Trophoblast cell (in vitro differentiated cells and primary cell): Measurements from ENCODE around the gene ARHGEF10L.
A peak's percentile ranks its signal among the peaks of the same experiment; 100 is the strongest.

ENCODE experiments used
- DNase-seq, 2 donors: peaks; one replicate each; pipeline ENCODE4 v3.0.0-alpha.2; 2016
- H2AFZ ChIP-seq: 2 replicates; pipeline ENCODE4 v1.6.1; 2013; ENCODE audit warnings: low read length, moderate library complexity, mild to moderate bottlenecking; ENCODE audit not compliant: insufficient read depth, poor library complexity
- H2AK5ac ChIP-seq: 2 replicates; pipeline ENCODE4 v1.6.1; 2013; ENCODE audit warnings: mild to moderate bottlenecking, low read length
- H2BK120ac ChIP-seq: 2 replicates; pipeline ENCODE4 v1.6.1; 2013; ENCODE audit warnings: low read length, mild to moderate bottlenecking, moderate library complexity; ENCODE audit not compliant: insufficient read depth, poor library complexity
- H2BK12ac ChIP-seq: 2 replicates; pipeline ENCODE4 v1.6.1; 2013; ENCODE audit warnings: mild to moderate bottlenecking, low read length, moderate library complexity
- H2BK5ac ChIP-seq: 2 replicates; pipeline ENCODE4 v1.6.1; 2013; ENCODE audit warnings: low read length, low read depth, moderate library complexity, mild to moderate bottlenecking; ENCODE audit not compliant: poor library complexity
- H3K14ac ChIP-seq: 2 replicates; pipeline ENCODE4 v1.6.1; 2013; ENCODE audit warnings: mild to moderate bottlenecking, low read length
- H3K18ac ChIP-seq: 2 replicates; pipeline ENCODE4 v1.6.1; 2013; ENCODE audit warnings: mild to moderate bottlenecking, low read length
- H3K23ac ChIP-seq: 2 replicates; pipeline ENCODE4 v1.6.1; 2013; ENCODE audit warnings: low read length
- H3K27ac ChIP-seq: 2 replicates; pipeline ENCODE4 v1.5.1; 2013; ENCODE audit warnings: low read depth, mild to moderate bottlenecking, inconsistent platforms, low read length, moderate library complexity
- H3K27me3 ChIP-seq: 2 replicates; pipeline ENCODE4 v1.6.1; 2013; ENCODE audit warnings: inconsistent platforms, mild to moderate bottlenecking, low read length, moderate library complexity; ENCODE audit not compliant: insufficient read depth
- H3K36me3 ChIP-seq, 2 experiments: 1 replicate in 1 of 2; 2 replicates in 1 of 2; pipeline ENCODE4 v1.6.1; 2013; ENCODE audit warnings: low read length in 2 of 2, mild to moderate bottlenecking in 2 of 2, moderate library complexity in 1 of 2; ENCODE audit not compliant: insufficient read depth in 2 of 2, control insufficient read depth in 1 of 2
- H3K4ac ChIP-seq: 2 replicates; pipeline ENCODE4 v1.6.1; 2013; ENCODE audit warnings: low read depth, mild to moderate bottlenecking, low read length, moderate library complexity
- H3K4me1 ChIP-seq, 2 experiments: 1 replicate in 1 of 2; 2 replicates in 1 of 2; pipeline ENCODE4 v1.6.1; 2013; ENCODE audit warnings: low read length in 2 of 2, mild to moderate bottlenecking in 2 of 2, moderate library complexity in 1 of 2; ENCODE audit not compliant: insufficient read depth in 2 of 2, control insufficient read depth in 1 of 2
- H3K4me2 ChIP-seq: 2 replicates; pipeline ENCODE4 v1.6.1; 2013; ENCODE audit warnings: inconsistent platforms, mild to moderate bottlenecking, low read length, moderate library complexity
- H3K4me3 ChIP-seq: 2 replicates; pipeline ENCODE4 v1.5.1; 2013; ENCODE audit warnings: mild to moderate bottlenecking, low read depth, low read length, inconsistent platforms
- H3K79me1 ChIP-seq: one replicate; pipeline ENCODE4 v1.6.1; 2013; ENCODE audit warnings: low read length
- H3K79me2 ChIP-seq: 2 replicates; pipeline ENCODE4 v1.6.1; 2013; ENCODE audit warnings: low read length, mild to moderate bottlenecking; ENCODE audit not compliant: control insufficient read depth, insufficient read depth, poor library complexity
- H3K9ac ChIP-seq: 2 replicates; pipeline ENCODE4 v1.6.1; 2013; ENCODE audit warnings: mild to moderate bottlenecking, low read length
- H3K9me3 ChIP-seq: 2 replicates; pipeline ENCODE4 v1.6.1; 2013; ENCODE audit warnings: low read depth, mild to moderate bottlenecking, control low read depth, inconsistent platforms, low read length; ENCODE audit not compliant: insufficient read depth
- H4K12ac ChIP-seq: 2 replicates; pipeline ENCODE4 v1.6.1; 2013; ENCODE audit warnings: low read depth, mild to moderate bottlenecking, low read length, moderate library complexity
- H4K8ac ChIP-seq: 2 replicates; pipeline ENCODE4 v1.6.1; 2013; ENCODE audit warnings: low read depth, mild to moderate bottlenecking, low read length, moderate library complexity
- H4K91ac ChIP-seq: one replicate; pipeline ENCODE4 v1.6.1; 2013; ENCODE audit warnings: low read depth, mild to moderate bottlenecking, low read length, moderate library complexity
- WGBS: extraction: QIAGEN DNeasy Blood & Tissue Kit; methylation state at CpG from one replicate; pipeline ENCODE4 v1.1.7; 2013; ENCODE audit warnings: missing lambda C conversion rate; ENCODE audit not compliant: insufficient read length, insufficient coverage; ENCODE audit errors: extremely low coverage; 5-methylcytosine and 5-hydroxymethylcytosine counted together

ARHGEF10L gene

DNA sequence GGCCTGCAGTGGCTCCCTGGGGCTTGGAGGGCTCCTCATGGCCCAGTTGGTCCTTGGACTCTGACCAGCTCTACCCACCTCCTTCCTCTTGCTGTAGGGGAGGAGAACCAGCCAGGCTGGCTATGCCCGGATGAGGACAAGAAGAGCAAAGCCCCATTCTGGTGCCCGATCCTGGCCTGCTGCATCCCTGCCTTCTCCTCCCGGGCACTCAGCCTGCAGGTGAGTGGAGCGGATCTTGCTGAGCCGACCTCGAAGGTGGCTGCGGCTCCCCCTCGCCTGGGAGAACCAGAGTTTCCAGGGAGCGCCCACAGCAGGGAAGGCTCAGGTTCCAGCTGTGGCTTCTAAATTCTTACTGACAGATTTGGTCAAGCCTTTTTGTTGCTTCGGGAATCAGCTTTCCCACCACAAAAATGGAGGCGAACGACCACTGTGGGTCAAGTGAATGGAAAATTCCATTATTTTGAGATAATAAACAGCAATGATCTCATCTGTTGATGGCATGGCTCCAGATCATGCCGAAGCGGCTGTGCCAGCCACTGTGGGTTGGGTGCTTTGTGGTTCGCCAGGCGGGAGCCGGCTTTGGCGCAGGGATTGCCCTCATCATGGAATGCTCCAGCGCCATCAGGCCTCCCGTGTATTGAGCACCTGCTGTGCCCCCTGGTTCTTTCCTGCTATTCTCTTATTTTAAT lies 109.1 kb downstream of the ARHGEF10L start:
- no peak overlapping the region for H2AK5ac ChIP-seq
- H3K36me3 ChIP-seq, result peaks cover 30 to 46% of the 10 kb centered on the region in 2 experiments
- H4K91ac ChIP-seq, result no peak overlapping the region
- no peak for DNase-seq
- WGBS, result no CpG with 5 or more reads among the region's 20 CpGs
- H3K23ac ChIP-seq, result no peak overlapping the region
- H2AFZ ChIP-seq, result no peak overlapping the region
- H3K18ac ChIP-seq, result no peak overlapping the region
- no peak overlapping the region for H2BK120ac ChIP-seq
- no peaks in the 10 kb centered on the region for H3K27me3 ChIP-seq
- H4K12ac ChIP-seq, result no peak overlapping the region
- H3K79me2 ChIP-seq, result no peaks in the 10 kb centered on the region
- H2BK12ac ChIP-seq, result no peak overlapping the region
- no peaks in the 10 kb centered on the region for H3K79me1 ChIP-seq
- H3K4me3 ChIP-seq, result no peak overlapping the region
- H2BK5ac ChIP-seq, result no peak overlapping the region
- no peak overlapping the region for H4K8ac ChIP-seq
- no peaks in the 10 kb centered on the region for H3K4me1 ChIP-seq
- no peak overlapping the region for H3K14ac ChIP-seq
- no peak overlapping the region for H3K27ac ChIP-seq
- no peak overlapping the region for H3K4ac ChIP-seq
- H3K9ac ChIP-seq, result no peak overlapping the region
- H3K4me2 ChIP-seq, result no peak overlapping the region
- H3K9me3 ChIP-seq, result peaks cover 2% of the 10 kb centered on the region

- no peak overlapping the region for H3K23ac ChIP-seq
- WGBS, result no CpG with 5 or more reads among the region's 11 CpGs
- H3K27me3 ChIP-seq, result no peaks in the 10 kb centered on the region
- no peak overlapping the region for H3K9ac ChIP-seq
- DNase-seq, result no peak
- H3K79me2 ChIP-seq, result no peaks in the 10 kb centered on the region
- peaks cover 2% of the 10 kb centered on the region for H3K9me3 ChIP-seq
- peaks cover 30 to 45% of the 10 kb centered on the region in 2 experiments for H3K36me3 ChIP-seq
- H2BK120ac ChIP-seq, result no peak overlapping the region
- no peaks in the 10 kb centered on the region for H3K79me1 ChIP-seq
- no peak overlapping the region for H3K4me3 ChIP-seq
- no peak overlapping the region for H4K8ac ChIP-seq
- H4K12ac ChIP-seq, result no peak overlapping the region
- H3K4me1 ChIP-seq, result no peaks in the 10 kb centered on the region
- no peak overlapping the region for H2AFZ ChIP-seq
- H2BK12ac ChIP-seq, result no peak overlapping the region
- H3K27ac ChIP-seq, result no peak overlapping the region
- H3K4me2 ChIP-seq, result no peak overlapping the region
- no peak overlapping the region for H2BK5ac ChIP-seq
- no peak overlapping the region for H3K18ac ChIP-seq
- H2AK5ac ChIP-seq, result no peak overlapping the region
- no peak overlapping the region for H3K14ac ChIP-seq
- H3K4ac ChIP-seq, result no peak overlapping the region
- no peak overlapping the region for H4K91ac ChIP-seq
Measured at GRCh38 chr1:17649371-17650106, 110.0 kb downstream of the ARHGEF10L start.

DNA sequence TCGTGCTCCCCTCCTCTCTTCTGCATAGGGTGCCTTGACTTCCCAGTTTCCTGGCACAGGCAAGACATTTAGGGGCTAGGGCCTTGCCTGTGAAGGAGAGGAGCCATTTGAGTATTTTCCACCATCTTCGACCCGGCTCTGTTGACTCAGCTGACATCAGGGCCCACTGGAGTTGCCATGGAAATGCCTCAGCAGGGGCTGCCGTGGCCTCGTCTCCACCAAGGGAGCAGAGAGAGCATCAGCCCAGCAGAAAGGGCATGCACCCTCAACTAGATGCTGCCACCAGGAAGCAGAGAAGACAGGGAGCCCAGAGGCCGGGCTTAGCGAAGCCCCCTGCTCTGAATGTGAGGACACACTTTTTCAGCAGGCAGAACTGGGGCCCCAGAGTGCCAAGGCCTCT lies 113.8 kb downstream of the ARHGEF10L start:
- no peak overlapping the region for H3K9ac ChIP-seq
- no peak overlapping the region for H4K91ac ChIP-seq

DNA sequence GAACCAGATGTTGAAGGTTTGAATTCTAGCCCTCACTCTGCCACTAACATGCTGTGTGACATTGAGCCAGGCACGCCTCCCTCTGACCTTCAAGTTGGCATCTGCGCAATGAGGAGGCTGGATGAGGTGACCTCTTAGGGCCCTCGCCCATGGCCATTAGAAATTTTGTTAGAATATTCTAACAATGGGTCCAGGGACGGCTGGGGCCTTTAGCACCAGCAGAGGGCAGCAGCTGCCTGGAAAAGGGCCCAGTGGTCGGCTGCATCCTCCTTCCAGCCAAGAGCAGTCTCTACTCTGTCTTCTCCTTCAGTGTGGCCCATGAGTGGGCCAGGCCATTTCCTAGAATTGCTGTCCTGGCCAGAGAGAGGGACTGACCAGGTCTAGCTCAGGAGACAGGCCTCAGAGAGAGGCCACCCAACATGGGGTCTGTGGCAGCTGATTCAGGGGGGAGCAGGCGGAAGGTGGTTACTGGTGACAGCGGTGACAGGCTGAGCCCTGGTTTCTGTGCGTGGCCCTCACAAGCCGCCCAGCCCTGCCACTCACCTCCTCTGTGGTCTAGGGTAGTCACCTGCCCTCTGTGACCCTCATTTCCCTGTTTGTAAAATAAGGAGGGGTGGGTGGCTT lies 114.3 kb downstream of the ARHGEF10L start:
- Histone ChIP-seq H3K4me2 (no peak overlapping the region), H3K14ac (no peak overlapping the region), H3K9ac (no peak overlapping the region), H4K8ac (no peak overlapping the region), H3K18ac (no peak overlapping the region), H3K79me2 (no peaks in the 10 kb centered on the region), H2BK120ac (no peak overlapping the region), H2BK12ac (no peak overlapping the region), H4K12ac (no peak overlapping the region), H3K9me3 (peaks cover 4% of the 10 kb centered on the region), H3K4me3 (no peak overlapping the region), H2AFZ (no peak overlapping the region), H3K36me3 (peaks cover 47 to 52% of the 10 kb centered on the region in 2 experiments), H3K79me1 (no peaks in the 10 kb centered on the region), H3K4me1 (no peaks in the 10 kb centered on the region), H2BK5ac (no peak overlapping the region), H3K23ac (no peak overlapping the region), H3K4ac (no peak overlapping the region), H3K27me3 (no peaks in the 10 kb centered on the region), H2AK5ac (no peak overlapping the region), H4K91ac (no peak overlapping the region), H3K27ac (no peak overlapping the region)
- DNase-seq, result peak; percentile 42 to 66
- no CpG with 5 or more reads among the region's 9 CpGs for WGBS

More for the DNA sequence above, 113.8 kb downstream of the ARHGEF10L start:
- Histone ChIP-seq H3K79me2 (no peaks in the 10 kb centered on the region), H3K14ac (no peak overlapping the region), H2BK5ac (no peak overlapping the region), H3K27ac (no peak overlapping the region), H3K4me3 (no peak overlapping the region), H4K8ac (no peak overlapping the region), H3K36me3 (peaks cover 50 to 53% of the 10 kb centered on the region in 2 experiments), H4K12ac (no peak overlapping the region), H3K18ac (no peak overlapping the region), H3K4me1 (no peaks in the 10 kb centered on the region), H3K4me2 (no peak overlapping the region), H2BK12ac (no peak overlapping the region), H3K4ac (no peak overlapping the region), H3K23ac (no peak overlapping the region), H2AK5ac (no peak overlapping the region), H3K9me3 (peaks cover 2% of the 10 kb centered on the region), H2BK120ac (no peak overlapping the region), H3K27me3 (no peaks in the 10 kb centered on the region), H2AFZ (no peak overlapping the region), H3K79me1 (no peaks in the 10 kb centered on the region)
- WGBS, result no CpG with 5 or more reads among the region's 7 CpGs
- no peak for DNase-seq
